Stimulated activated naive CD4-positive, alpha-beta T cell treated with Interleukin-2 at 50 U/mL for 16 hours (primary cell): Measurements from ENCODE around the gene DNAJB8.

Experiments
- DNase-seq: peaks from one replicate; lab custom pipeline; 2025; lab: John Stamatoyannopoulos, UW

The DNAJB8 gene

GRCh38 chr3:128445357-128445756 lies 21.3 kb downstream of the DNAJB8 start:
- no peak for DNase-seq

DNA sequence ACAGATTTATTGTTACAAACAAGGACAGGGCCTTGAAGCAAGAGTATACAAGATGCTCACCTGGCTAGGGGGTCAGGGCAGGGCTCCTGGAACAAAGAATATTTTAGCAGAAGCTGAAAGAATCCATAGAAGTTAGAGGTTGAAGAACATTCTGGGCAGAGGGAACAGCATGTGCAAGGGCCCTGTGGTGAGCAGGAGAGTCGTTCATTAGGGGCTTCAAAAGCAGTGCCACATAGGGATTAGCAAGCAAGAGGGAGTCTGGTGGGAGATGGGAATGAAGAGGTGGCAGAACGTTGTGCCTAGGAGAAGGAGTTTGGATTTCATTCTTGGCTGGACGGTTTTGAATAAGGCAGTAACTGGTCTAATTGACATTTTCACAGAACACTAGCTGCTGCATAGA lies 22.9 kb downstream of the DNAJB8 start:
- no peak for DNase-seq

GRCh38 chr3:128442949-128443348 lies 23.7 kb downstream of the DNAJB8 start:
- no peak for DNase-seq

DNA sequence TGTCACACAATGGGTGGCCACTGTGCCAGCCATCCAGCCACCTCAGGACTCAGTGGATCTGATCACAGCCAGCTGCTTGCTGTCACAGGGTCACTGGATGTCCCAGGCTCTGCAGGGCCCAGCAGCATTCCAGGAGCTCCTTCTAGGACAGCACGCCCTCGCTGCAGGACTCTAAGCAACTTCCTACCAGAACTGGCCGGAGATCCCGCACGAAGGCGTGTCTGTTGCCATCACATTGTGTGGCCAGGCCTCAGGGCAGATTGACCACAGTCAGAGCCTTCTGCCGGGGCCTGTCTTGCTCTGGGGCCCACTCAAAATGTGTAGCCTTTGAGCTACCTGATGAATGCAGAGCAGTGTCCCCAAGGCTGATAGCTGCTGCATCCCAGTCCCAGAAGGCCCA lies 24.6 kb downstream of the DNAJB8 start:
- no peak for DNase-seq

DNA sequence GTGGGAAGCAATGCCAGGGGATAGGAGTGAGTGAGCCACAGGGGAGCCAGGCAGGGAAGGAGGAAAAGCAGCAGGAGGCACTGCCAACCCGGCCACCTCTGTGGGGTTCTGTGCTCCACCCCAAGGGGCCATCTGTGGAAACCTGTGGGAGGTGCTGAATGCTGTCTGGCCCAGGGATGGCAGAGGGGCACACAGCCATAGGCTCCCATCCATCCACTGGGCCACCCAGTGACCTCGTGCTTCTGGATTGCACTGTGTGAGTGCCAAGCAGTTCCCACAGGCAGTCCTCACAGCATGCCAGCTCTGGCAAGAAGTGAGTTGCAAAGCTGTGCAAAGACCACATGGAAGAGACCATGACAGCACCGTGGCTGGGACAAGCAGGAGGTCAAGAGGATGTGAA lies 27.5 kb downstream of the DNAJB8 start:
- DNase-seq = no peak

- no peak for DNase-seq
These were observed 28.1 kb downstream of the DNAJB8 start for GRCh38 chr3:128438488-128439072.

- DNase-seq = no peak
These were observed 30.5 kb downstream of the DNAJB8 start for GRCh38 chr3:128436214-128436613.

DNA sequence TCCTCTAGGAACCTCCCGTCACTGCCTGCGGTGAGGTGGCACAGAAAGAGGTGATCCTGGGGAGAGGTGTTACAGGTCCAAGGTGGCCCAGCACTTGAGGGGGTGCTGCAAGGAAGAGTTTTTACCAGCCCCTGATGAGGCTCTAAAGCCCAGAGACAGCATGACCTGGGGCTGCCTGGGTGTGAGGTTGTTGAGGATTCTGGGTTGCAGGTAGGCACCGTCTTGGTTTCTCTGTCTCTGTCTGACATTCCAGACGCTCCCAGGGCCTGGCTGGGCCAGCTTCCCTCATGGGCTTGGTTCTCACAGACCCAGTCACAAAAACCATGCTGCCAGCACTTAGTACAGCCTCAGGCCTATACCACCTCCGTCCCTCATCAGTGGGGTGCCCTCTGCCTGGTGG lies 31.1 kb downstream of the DNAJB8 start:
- no peak for DNase-seq

GRCh38 chr3:128435058-128435457 lies 31.6 kb downstream of the DNAJB8 start:
- DNase-seq = no peak

GRCh38 chr3:128434524-128434923 lies 32.2 kb downstream of the DNAJB8 start:
- DNase-seq = no peak

DNA sequence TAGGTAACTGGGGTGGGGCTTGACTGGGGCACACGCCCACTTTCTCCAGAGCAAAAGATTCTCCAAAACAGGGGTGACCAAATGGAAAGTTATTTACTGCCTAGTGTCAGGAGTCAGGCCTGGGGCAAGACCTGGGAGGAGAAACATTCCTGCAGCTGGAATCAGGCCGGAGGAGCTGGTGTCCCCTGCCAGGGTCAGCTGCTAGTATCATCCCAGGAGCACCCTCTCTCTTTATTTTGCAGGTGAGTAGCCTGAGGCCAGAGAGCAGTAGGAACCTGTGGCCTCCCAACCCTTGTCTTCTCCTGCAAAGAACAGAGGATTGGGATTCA lies 32.9 kb downstream of the DNAJB8 start:
- DNase-seq = no peak

DNA sequence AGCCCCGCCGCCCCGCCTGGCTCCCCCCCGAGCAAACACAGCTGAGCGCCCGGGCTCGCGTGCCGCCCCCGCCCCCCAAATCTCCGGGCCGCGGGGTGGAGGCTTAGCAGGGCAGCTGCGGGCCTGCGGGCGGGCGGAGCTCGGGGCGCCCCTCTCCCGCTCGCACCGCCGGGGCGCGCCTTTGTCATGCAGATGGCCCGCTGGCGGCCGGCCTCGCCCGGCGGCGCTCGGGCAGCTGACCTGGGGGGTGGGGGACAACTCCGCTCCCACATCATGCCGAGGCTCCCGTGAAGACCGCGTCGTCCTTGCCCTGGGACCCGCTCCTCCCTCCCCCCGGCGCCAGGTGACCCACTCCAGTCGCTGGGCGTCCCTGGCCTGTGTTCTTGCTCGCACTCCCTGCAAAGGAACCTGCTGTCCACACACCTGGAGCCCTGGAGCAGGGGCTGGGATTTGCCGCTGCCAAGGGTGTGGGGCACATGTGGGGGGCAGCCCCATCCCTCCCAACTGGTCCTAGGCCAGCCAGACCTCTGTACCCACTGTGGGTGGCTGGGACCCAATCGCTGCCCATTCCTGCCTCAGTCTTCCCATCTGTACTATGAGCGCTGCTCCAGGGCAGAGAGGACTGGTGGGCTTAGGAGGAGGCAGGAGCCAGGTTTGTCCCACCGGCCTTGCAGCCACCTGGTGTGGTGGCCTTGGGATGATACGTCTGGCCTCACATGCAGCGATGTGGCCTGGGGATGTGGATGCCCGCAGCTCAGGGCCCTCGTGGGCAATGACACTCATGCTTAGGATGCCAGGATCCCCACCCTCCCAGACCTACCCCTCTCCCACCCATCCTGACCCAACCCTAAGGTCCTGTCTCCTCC lies 33.5 kb downstream of the DNAJB8 start:
- no peak for DNase-seq

DNA sequence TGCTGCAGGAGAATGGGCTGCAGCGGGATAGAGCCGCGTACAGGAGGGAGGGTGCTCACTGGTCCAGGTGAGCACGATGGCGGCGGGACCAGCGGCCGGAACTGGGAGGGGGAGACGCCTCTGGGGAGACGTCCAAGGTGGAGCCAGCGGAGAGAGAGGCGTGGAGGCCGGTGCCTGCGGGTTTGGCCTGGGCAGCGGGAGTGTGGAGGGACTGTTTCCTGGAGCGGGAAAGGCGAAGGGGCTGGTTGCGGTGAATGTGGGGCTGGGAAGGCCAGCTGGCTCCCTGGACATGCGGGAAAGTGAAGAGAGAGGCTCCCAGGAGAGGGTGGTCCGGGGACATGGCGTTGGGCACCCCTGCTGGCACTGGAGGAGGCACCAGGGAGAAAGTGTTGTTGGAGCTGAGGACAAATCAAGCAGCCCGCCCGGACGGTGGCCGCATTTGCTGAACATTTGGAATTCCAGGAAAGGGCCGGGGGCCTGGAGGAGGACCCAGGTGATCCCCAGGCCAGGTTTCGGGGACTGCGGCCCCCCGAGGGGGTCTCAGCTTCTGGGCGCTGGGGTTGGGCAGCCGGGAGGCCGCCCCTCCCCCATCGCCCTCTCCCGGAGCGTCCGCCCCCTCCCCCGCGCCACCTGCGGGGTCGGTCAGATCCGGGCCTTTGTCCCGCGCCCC lies 34.3 kb downstream of the DNAJB8 start:
- no peak for DNase-seq

GRCh38 chr3:128431803-128432300 lies 34.8 kb downstream of the DNAJB8 start:
- no peak for DNase-seq

GRCh38 chr3:128430731-128431130 lies 36.0 kb downstream of the DNAJB8 start:
- DNase-seq = no peak

DNA sequence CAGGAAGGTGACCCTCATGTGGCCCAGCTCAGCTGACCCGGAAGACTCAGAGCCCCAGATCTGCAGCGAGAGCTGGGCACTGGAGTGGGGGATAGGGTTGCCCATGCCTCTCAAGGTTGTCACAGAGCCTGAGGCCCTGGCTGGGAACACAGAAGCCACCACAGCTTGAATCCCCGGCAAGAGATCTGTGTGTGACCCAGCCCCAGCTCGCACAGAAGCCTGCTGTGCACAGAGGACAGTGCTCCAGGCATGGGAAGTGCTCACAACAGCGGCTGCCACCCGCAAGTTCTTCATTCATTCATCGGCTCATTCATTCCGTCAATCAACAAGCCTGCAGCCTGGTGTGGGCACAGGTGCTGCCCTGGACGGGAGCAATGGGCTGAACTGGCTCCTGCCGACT lies 36.4 kb downstream of the DNAJB8 start:
- no peak for DNase-seq

DNA sequence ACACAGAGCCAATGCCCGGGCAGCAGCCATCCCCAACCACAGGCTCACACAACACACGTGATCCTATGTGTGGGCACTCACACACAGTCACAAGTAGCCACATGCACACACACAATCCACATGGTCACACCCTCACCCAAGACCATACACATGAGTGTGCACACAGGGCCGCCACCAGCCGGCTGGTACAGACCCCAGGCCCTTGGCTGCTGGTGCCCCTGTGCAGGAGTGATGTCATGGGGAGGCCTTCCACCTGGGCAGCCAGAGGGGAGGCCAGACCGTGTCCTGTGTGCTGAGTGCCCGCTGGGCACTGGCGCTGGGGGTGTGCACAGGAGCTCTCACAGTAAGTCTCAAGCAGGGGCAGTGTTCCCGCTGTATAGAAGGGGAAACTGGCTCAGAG lies 36.9 kb downstream of the DNAJB8 start:
- no peak for DNase-seq

- DNase-seq = no peak
These were observed 37.4 kb downstream of the DNAJB8 start for GRCh38 chr3:128429275-128429674.

DNA sequence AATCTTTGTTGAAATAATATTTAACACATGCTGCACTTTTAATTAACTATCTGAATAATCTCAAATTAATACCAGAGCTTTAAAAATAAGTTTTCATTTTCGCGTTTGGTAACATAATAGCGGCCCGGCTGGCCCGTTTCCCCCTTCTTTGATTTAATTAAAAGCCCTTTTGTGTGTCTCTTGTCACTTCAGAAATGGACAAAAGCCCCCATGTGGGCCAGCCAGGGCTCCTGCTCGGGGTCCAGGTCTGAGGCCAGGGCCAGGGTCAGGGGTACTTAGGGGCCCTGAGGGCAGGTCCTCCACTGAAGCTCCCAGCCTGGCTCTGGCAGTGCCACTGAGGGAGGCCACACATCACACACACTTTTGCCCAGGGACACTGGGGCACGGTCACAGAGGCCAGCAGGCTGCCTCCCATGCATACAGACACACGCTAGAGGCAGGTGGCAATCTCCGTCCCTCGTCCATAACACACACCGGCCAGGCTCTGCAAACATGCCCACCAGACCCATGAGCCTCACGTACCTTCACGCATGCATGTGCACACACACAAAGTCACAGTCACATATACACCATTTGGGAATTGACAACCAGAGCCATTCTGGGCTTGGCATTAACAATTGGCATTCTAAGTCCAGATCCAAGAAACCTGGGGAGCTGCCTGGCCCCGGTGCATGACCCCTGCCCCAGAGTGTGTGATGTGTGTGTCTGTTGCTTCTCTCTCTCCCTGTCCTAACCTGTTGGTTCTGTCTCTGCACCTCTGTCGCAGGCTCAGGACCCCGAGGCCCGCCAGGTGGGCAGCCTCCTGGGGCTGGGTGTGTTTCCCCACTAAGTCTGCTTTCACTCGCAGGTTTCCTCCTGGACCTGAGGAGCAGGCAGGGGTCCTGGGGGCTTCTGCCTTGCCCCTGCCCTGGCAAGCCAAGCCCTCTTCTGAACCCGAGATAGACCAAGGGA lies 38.5 kb downstream of the DNAJB8 start:
- no peak for DNase-seq

GRCh38 chr3:128427175-128427857 lies 39.4 kb downstream of the DNAJB8 start:
- no peak for DNase-seq

DNA sequence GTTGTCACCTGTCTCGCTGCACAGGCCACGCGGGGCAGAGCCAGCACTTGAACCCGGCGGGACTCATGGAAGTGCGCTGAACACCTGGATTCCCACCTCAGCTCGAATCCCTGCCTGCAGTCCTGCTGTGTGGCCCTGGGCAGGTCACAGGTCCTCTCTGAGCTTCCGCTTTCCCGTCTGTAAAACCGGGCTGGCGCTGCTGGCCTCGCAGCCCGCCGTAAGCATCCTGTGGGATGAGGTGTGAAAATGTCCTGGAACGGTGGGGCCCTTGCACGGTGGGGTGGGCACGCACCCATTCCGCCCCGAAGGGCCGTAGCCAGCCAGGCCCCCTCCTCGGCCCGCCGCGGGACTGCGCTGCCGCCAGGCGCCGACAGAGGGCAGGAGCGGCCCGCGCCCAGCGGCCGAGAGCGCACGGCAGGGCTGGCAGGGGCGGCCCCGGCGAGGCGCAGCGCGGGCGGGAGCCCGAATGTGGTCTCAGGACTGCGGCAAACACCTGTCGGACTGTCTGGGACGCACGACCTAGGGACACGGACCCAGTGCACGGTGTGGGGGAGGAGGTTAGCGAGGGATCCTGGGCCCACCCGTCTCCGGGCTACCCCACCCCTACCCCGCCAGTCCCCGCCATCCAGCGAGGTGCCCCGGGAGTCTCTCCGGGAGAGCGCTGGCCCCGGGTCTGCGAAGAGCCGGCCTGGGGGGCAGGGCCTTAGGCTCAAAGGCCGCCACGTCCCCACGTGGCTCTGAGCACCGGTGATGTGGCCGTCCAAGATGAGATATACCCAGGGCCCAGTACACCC lies 40.4 kb downstream of the DNAJB8 start:
- DNase-seq = peak; percentile 23
